Keratinocyte (primary cell): ENCODE data around the gene PAIP2. TPM values are rescaled to one million over a fixed set of nuclear protein-coding genes. Genes with fewer than 3 reads are reported as not detected.

Source experiments
- DNase-seq: peaks from one replicate; pipeline ENCODE4 v3.0.0-alpha.2; 2011; ENCODE audit warnings: low read depth, missing footprints, low spot score
- FAIRE-seq: peaks from 2 replicates; lab custom pipeline; 2011; peaks lifted over from hg19 to GRCh38; lab: Jason Lieb, UNC
- H2AFZ ChIP-seq: 2 replicates; pipeline ENCODE4 v1.6.0; 2012; ENCODE audit warnings: low read length, control low read depth, inconsistent platforms; ENCODE audit not compliant: control insufficient read depth
- H3K27ac ChIP-seq: 2 replicates; pipeline ENCODE4 v1.5.1; 2011; ENCODE audit warnings: low read length; ENCODE audit not compliant: control insufficient read depth, insufficient read depth
- H3K27me3 ChIP-seq: 3 replicates; pipeline ENCODE4 v1.6.0; 2011; ENCODE audit warnings: low read length; ENCODE audit not compliant: control insufficient read depth, insufficient read depth; ENCODE audit errors: extremely low read depth
- H3K36me3 ChIP-seq, 2 experiments: 2 replicates in 1 of 2; 3 replicates in 1 of 2; pipeline ENCODE4 v1.5.1; 2011; ENCODE audit warnings: low read length in 2 of 2, mild to moderate bottlenecking in 1 of 2; ENCODE audit not compliant: control insufficient read depth in 2 of 2, insufficient read depth in 2 of 2; ENCODE audit errors: extremely low read depth in 1 of 2
- H3K4me1 ChIP-seq: 3 replicates; pipeline ENCODE4 v1.5.1; 2011; ENCODE audit warnings: low read length; ENCODE audit not compliant: control insufficient read depth, insufficient read depth; ENCODE audit errors: extremely low read depth
- H3K4me2 ChIP-seq: 3 replicates; pipeline ENCODE4 v1.6.0; 2011; ENCODE audit warnings: low read depth, low read length; ENCODE audit not compliant: control insufficient read depth, insufficient read depth; ENCODE audit errors: extremely low read depth
- H3K4me3 ChIP-seq, 3 experiments: fragments of 200-600 bp in 1 of 3; sonication (generic) in 1 of 3; 2 replicates in 2 of 3; 3 replicates in 1 of 3; pipeline ENCODE4 v1.5.1; 2011 to 2016; ENCODE audit warnings: low read length in 3 of 3, mild to moderate bottlenecking in 3 of 3, control low read depth in 2 of 3, inconsistent platforms in 1 of 3, low read depth in 1 of 3, mixed read lengths in 1 of 3, mixed run types in 1 of 3, moderate library complexity in 1 of 3; ENCODE audit not compliant: control insufficient read depth in 2 of 3, insufficient read depth in 2 of 3; ENCODE audit errors: extremely low read depth in 1 of 3
- H3K79me2 ChIP-seq: 2 replicates; pipeline ENCODE4 v1.6.0; 2012; ENCODE audit warnings: low read length; ENCODE audit not compliant: control insufficient read depth, insufficient read depth
- H3K9ac ChIP-seq: 3 replicates; pipeline ENCODE4 v1.6.0; 2011; ENCODE audit warnings: low read length; ENCODE audit not compliant: control insufficient read depth, insufficient read depth; ENCODE audit errors: extremely low read depth
- H3K9me1 ChIP-seq: 3 replicates; pipeline ENCODE4 v1.6.0; 2011; ENCODE audit warnings: low read length; ENCODE audit not compliant: control insufficient read depth, insufficient read depth; ENCODE audit errors: extremely low read depth
- H3K9me3 ChIP-seq: 2 replicates; pipeline ENCODE4 v1.5.1; 2012; ENCODE audit warnings: low read depth, low read length; ENCODE audit not compliant: control insufficient read depth
- H4K20me1 ChIP-seq: 3 replicates; pipeline ENCODE4 v1.6.0; 2011; ENCODE audit warnings: low read length; ENCODE audit not compliant: control insufficient read depth, insufficient read depth; ENCODE audit errors: extremely low read depth
- EZH2 ChIP-seq: IDR thresholded peaks from one replicate; pipeline ENCODE4 v1.6.1; 2012; ENCODE audit warnings: inconsistent platforms, mild to moderate bottlenecking, low read length, moderate library complexity
- dilution Hi-C: fragments of 300-500 bp; cut with MboI; formaldehyde crosslinking; loops from one replicate; pipeline ENCODE4 v1.7.0; 2020; ENCODE audit warnings: low sequenced_read_pairs; ENCODE audit not compliant: extremely low pct_ligation_motif_present
- polyA plus RNA-seq, 5 experiments: library from polyadenylated mRNA; depleted of rRNA in 3 of 5; stranded (reverse) in 3 of 5; stranded (forward) in 1 of 5; unstranded in 1 of 5; fragments of >200 nt; gene quantifications; 1 replicate in 1 of 5; 2 replicates in 3 of 5; 3 replicates in 1 of 5; pipeline versions ENCODE4 v1.2.1 to v1.2.3, GENCODE V29; 2011 to 2012; ENCODE audit warnings: missing spikeins in 2 of 5, low read depth in 1 of 5, low replicate concordance in 1 of 5
- TF ChIP-seq, protein P1 (sequence below), 3 experiments: IDR thresholded peaks in 1 of 3; conservative IDR thresholded peaks in 1 of 3; optimal IDR thresholded peaks in 1 of 3; 2 replicates in 2 of 3; 3 replicates in 1 of 3; pipeline versions ENCODE3 to v1.5.1; 2011; ENCODE audit warnings: low read length in 3 of 3, mild to moderate bottlenecking in 3 of 3, moderate library complexity in 2 of 3, control low read depth in 1 of 3, inconsistent platforms in 1 of 3; ENCODE audit not compliant: insufficient read depth in 2 of 3; ENCODE audit errors: extremely low read depth in 1 of 3

The PAIP2 gene
- polyA plus RNA-seq, 1 donor (not counting 4 experiments of a cell fraction or from before 2014, with no cell fraction given): 65.6 TPM

GRCh38 chr5:139397921-139398320, 56.3 kb downstream of the PAIP2 start:
- no peak overlapping the region for H2AFZ ChIP-seq
- peaks cover 8% of the 10 kb centered on the region for H3K4me1 ChIP-seq
- no peak for DNase-seq
- dilution Hi-C loops: no loop called here
- no peak overlapping the region for H3K4me3 ChIP-seq
- no peak for FAIRE-seq
- TF ChIP-seq EZH2: no peak
- TF ChIP-seq, protein P1, sequence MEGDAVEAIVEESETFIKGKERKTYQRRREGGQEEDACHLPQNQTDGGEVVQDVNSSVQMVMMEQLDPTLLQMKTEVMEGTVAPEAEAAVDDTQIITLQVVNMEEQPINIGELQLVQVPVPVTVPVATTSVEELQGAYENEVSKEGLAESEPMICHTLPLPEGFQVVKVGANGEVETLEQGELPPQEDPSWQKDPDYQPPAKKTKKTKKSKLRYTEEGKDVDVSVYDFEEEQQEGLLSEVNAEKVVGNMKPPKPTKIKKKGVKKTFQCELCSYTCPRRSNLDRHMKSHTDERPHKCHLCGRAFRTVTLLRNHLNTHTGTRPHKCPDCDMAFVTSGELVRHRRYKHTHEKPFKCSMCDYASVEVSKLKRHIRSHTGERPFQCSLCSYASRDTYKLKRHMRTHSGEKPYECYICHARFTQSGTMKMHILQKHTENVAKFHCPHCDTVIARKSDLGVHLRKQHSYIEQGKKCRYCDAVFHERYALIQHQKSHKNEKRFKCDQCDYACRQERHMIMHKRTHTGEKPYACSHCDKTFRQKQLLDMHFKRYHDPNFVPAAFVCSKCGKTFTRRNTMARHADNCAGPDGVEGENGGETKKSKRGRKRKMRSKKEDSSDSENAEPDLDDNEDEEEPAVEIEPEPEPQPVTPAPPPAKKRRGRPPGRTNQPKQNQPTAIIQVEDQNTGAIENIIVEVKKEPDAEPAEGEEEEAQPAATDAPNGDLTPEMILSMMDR (optimal IDR thresholded peaks at IDR 0.05 in 1 of 3, IDR thresholded peaks at IDR 0.05 in 1 of 3, conservative IDR thresholded peaks at IDR 0.05 in 1 of 3; ENCODE audit: extremely low read depth in 1 of 3, insufficient read depth in 2 of 3, low read length in 3 of 3): no peak
- H3K9ac ChIP-seq: no peak overlapping the region
- H3K9me1 ChIP-seq: no peaks in the 10 kb centered on the region
- no peak overlapping the region for H3K4me2 ChIP-seq
- H3K27ac ChIP-seq: no peak overlapping the region
- peaks cover 15% of the 10 kb centered on the region for H3K79me2 ChIP-seq
- no peaks in the 10 kb centered on the region for H4K20me1 ChIP-seq
- H3K9me3 ChIP-seq: no peaks in the 10 kb centered on the region
- no peaks in the 10 kb centered on the region for H3K27me3 ChIP-seq
- peaks cover 1 to 4% of the 10 kb centered on the region in 2 experiments for H3K36me3 ChIP-seq

DNA sequence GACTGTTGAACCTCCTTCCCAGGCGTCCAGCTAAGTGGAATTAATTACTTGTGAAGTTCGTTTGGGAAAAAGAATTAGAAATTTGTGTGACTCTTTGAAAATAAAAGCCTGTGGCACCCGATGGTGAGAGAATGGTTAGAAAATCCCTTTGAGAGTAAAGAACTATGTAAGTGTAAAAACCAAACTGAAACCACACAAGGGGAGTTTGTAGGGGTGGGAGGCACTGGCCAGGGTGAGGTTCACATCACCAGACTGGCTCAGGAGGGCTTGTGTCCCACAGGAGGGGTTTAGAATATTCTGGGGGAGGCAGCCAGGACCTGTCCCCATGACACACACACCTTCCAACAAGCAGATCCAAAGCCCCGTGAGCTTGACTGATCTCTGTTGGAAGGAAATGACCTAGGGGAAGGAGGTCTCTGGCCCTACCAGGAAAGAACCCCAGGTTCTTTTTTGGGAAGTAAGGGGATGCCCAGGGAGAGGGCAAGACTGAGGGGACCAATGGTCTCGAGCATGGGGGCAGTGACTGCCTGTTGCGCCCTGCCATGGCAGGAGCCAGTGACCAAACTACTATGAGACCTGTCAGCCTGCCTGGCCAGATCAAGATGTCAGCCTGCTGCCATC, 58.0 kb downstream of the PAIP2 start:
- no peak for TF ChIP-seq EZH2
- TF ChIP-seq, protein P1 (optimal IDR thresholded peaks at IDR 0.05 in 1 of 3, IDR thresholded peaks at IDR 0.05 in 1 of 3, conservative IDR thresholded peaks at IDR 0.05 in 1 of 3; ENCODE audit: extremely low read depth in 1 of 3, insufficient read depth in 2 of 3, low read length in 3 of 3): no peak
- no peaks in the 10 kb centered on the region for H3K79me2 ChIP-seq
- no peaks in the 10 kb centered on the region for H3K9me3 ChIP-seq
- no peaks in the 10 kb centered on the region for H3K27me3 ChIP-seq
- no peak for FAIRE-seq
- dilution Hi-C loops: no loop called here
- H3K4me3 ChIP-seq: no peak overlapping the region
- H3K27ac ChIP-seq: no peak overlapping the region
- no peaks in the 10 kb centered on the region for H4K20me1 ChIP-seq
- no peaks in the 10 kb centered on the region for H3K9me1 ChIP-seq
- no peak overlapping the region for H3K9ac ChIP-seq
- peaks cover 1 to 4% of the 10 kb centered on the region in 2 experiments for H3K36me3 ChIP-seq
- H2AFZ ChIP-seq: no peak overlapping the region
- no peak overlapping the region for H3K4me2 ChIP-seq
- H3K4me1 ChIP-seq: peaks cover 14% of the 10 kb centered on the region
- no peak for DNase-seq
